ENCODE measurements around the gene CACNA1S. TPM values are rescaled to one million over a fixed set of nuclear protein-coding genes. Genes with fewer than 3 reads are reported as not detected.

Gene CACNA1S
- total RNA-seq, 1 experiment from 2014 or later = not detected

- intact Hi-C loops (cut with micrococcal nuclease; ENCODE audit: unreplicated experiment) = no loop called here
- Histone ChIP-seq H3K27ac (ENCODE audit: low read length) (no peak overlapping the region), H3K36me3 (ENCODE audit: control insufficient read depth, insufficient read depth, low read length) (no peaks in the 10 kb centered on the region), H3K4me1 (ENCODE audit: control insufficient read depth, insufficient read depth, low read length) (no peaks in the 10 kb centered on the region), H3K27me3 (ENCODE audit: control insufficient read depth, insufficient read depth, low read length) (no peaks in the 10 kb centered on the region; the same call in 1 of the 2 replicates), H3K4me3 (ENCODE audit: low read depth in 2 of 2, low read length in 2 of 2) (no peak overlapping the region), H3K9me3 (ENCODE audit: control insufficient read depth, insufficient read depth, low read depth, low read length) (no peaks in the 10 kb centered on the region)
- no peak for ATAC-seq
- TF ChIP-seq CTCF (IDR thresholded peaks at IDR 0.05) = no peak
- TF ChIP-seq POLR2AphosphoS5 (IDR thresholded peaks at IDR 0.05; ENCODE audit: low read depth, low read length) = no peak
- TF ChIP-seq SIN3A (IDR thresholded peaks at IDR 0.05; ENCODE audit: borderline replicate concordance, insufficient read depth, low read depth, low read length) = no peak
- TF ChIP-seq REST (IDR thresholded peaks at IDR 0.05; ENCODE audit: insufficient read depth in 1 of 2, low read depth in 2 of 2, low read length in 1 of 2) = no peak
- no peak for TF ChIP-seq TCF7L2 (IDR thresholded peaks at IDR 0.05; ENCODE audit: low read depth, low read length)
- DNase-seq (ENCODE audit: low read depth, low spot score) = no peak
- no TSS peak for BruUV-seq (replicated peaks)
- in situ Hi-C loops (cut with HindIII; ENCODE audit: low pct_unique_long_range_greater_than_20kb, low sequenced_read_pairs) = no loop called here
- ChIA-PET CTCF (interaction anchor here (1.3 kb wide), 1 partner anchor 69 kb away, joined by 4 read pairs; no protein-coding TSS in a partner anchor), POLR2A (no interaction called here)
These were observed 63.7 kb downstream of the CACNA1S start for GRCh38 chr1:201048521-201048920.

- no peak for DNase-seq (ENCODE audit: low read depth, low spot score)
- Histone ChIP-seq H3K36me3 (ENCODE audit: control insufficient read depth, insufficient read depth, low read length) (no peaks in the 10 kb centered on the region), H3K4me1 (ENCODE audit: control insufficient read depth, insufficient read depth, low read length) (no peaks in the 10 kb centered on the region), H3K27me3 (ENCODE audit: control insufficient read depth, insufficient read depth, low read length) (no peaks in the 10 kb centered on the region), H3K9me3 (ENCODE audit: control insufficient read depth, insufficient read depth, low read depth, low read length) (no peaks in the 10 kb centered on the region), H3K27ac (ENCODE audit: low read length) (no peak overlapping the region), H3K4me3 (ENCODE audit: low read depth in 2 of 2, low read length in 2 of 2) (no peak overlapping the region)
- ChIA-PET CTCF (interaction anchor here (1.0 to 1.7 kb wide), 2 partner anchors 64 to 72 kb away, joined by 3 to 8 read pairs; no protein-coding TSS in a partner anchor), POLR2A (no interaction called here)
- no peak for ATAC-seq
- BruUV-seq (replicated peaks) = no TSS peak
- in situ Hi-C loops (cut with HindIII; ENCODE audit: low pct_unique_long_range_greater_than_20kb, low sequenced_read_pairs) = no loop called here
- TF ChIP-seq SIN3A (IDR thresholded peaks at IDR 0.05; ENCODE audit: borderline replicate concordance, insufficient read depth, low read depth, low read length) = no peak
- no peak for TF ChIP-seq TCF7L2 (IDR thresholded peaks at IDR 0.05; ENCODE audit: low read depth, low read length)
- no peak for TF ChIP-seq REST (IDR thresholded peaks at IDR 0.05; ENCODE audit: insufficient read depth in 1 of 2, low read depth in 2 of 2, low read length in 1 of 2)
- TF ChIP-seq POLR2AphosphoS5 (IDR thresholded peaks at IDR 0.05; ENCODE audit: low read depth, low read length) = no peak
- no peak for TF ChIP-seq CTCF (IDR thresholded peaks at IDR 0.05)
- intact Hi-C loops (cut with micrococcal nuclease; ENCODE audit: unreplicated experiment) = no loop called here
These were observed 68.1 kb downstream of the CACNA1S start for GRCh38 chr1:201044119-201044518.

Data from Panc1 (cell line).